ENCODE results near the gene L3MBTL3.

Gene L3MBTL3

GRCh38 chr6:130018292-130018743 is at the start of gene L3MBTL3:
TSS of gene L3MBTL3 (plus strand) at chr6:130018581. CDS start at chr6:130042700, 24,119 bp downstream.
- peak; percentile 59 to 82 (median 79) for DNase-seq (ENCODE audit: low read depth in 3 of 3, low spot score in 1 of 3)

- no peak for DNase-seq (ENCODE audit: low read depth in 3 of 3, low spot score in 1 of 3)
Observed at GRCh38 chr6:129969064-129969463, 49.3 kb upstream of the L3MBTL3 start.

GRCh38 chr6:129976110-129976509 is 42.3 kb upstream of the L3MBTL3 start:
- no peak for DNase-seq (ENCODE audit: low read depth in 3 of 3, low spot score in 1 of 3)

- no peak for DNase-seq (ENCODE audit: low read depth in 3 of 3, low spot score in 1 of 3)
Observed at GRCh38 chr6:129978148-129978916, 40.0 kb upstream of the L3MBTL3 start.

GRCh38 chr6:129980821-129981220 is 37.6 kb upstream of the L3MBTL3 start:
- no peak for DNase-seq (ENCODE audit: low read depth in 3 of 3, low spot score in 1 of 3)

GRCh38 chr6:129981598-129981997 is 36.8 kb upstream of the L3MBTL3 start:
- DNase-seq (ENCODE audit: low read depth in 3 of 3, low spot score in 1 of 3) = no peak

- no peak for DNase-seq (ENCODE audit: low read depth in 3 of 3, low spot score in 1 of 3)
Observed at GRCh38 chr6:129989396-129989795, 29.0 kb upstream of the L3MBTL3 start.

DNA sequence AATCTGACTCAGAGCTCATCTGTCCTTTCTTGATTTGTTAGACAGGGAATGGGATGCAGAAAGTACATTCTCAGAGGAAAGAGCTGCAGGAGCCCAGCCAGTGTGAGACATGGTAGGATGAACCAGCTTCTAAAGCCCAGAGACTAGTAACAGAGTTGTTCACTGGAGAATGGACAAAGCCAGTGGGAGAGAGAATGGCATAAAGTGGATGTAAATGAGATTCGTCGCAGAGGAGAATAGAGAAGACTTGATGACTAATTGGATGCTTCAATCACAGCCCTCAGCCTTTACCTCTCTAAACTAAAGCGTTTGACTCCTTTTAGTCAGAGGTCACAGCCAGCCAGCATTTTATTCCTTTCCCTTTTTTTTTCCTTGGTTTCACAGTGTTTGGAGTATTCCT is 25.5 kb upstream of the L3MBTL3 start:
- no peak for DNase-seq (ENCODE audit: low read depth in 3 of 3, low spot score in 1 of 3)

- no peak for DNase-seq (ENCODE audit: low read depth in 3 of 3, low spot score in 1 of 3)
Observed at GRCh38 chr6:129994410-129994809, 24.0 kb upstream of the L3MBTL3 start.

DNA sequence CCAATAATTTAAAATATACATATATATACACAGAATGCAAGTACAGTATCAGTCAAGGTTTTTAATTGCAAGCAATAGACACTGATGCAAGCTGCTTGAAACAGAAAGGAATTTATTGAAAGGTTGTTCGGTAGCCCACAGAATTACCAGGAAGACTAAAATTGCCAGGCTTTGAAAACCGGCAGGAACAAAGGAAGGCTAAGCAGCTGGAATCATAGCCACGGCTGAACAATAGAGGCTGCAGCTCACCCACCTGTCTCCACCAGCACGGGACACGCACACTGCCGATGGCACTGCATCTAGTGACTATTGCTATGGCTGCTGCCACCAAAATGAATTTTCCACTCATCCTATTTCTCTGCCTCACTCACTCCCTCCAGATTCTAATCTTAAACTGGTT is 22.0 kb upstream of the L3MBTL3 start:
- no peak for DNase-seq (ENCODE audit: low read depth in 3 of 3, low spot score in 1 of 3)

DNA sequence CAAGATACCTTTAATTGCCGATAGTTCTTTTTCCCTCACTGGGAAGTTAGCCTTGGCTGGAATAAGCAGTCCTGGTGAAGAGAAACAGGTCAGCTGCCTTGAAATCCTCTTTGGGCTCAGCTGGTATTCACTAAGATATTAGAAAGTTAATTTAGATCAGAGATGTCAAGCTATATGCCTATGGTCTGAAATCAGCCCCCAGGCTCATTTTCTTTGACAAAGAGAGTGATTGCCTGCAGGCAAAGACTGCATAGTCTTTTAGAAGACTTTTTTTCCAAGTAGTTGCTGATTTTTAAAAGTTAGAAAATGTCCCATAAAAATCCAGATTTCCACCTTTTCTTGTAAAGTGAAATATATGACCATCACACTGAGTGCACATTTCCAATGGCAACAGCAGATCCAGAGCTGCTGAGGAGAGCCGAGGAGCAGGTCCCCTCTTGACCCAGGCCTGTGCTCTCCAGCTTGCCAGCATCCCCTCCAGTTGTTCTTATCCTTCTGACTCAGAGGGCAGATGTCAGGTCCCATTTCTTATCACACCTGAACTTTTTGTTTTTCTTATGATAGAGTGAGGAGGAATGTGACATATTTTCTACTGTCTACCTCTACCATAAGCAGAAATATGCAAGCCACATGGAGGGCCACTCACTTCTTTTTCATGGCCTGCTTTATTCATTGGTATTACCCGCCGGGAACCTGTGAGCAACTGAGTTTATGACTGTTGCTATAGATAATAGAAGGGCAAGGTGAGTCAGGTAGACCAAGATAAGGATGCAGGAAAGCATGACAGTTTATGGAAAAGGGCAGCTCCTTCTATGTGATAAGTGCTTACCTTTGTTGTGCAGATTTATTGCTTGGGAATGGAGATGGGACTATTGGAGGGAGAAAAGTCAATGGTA is 17.6 kb upstream of the L3MBTL3 start:
- no peak for DNase-seq (ENCODE audit: low read depth in 3 of 3, low spot score in 1 of 3)

DNA sequence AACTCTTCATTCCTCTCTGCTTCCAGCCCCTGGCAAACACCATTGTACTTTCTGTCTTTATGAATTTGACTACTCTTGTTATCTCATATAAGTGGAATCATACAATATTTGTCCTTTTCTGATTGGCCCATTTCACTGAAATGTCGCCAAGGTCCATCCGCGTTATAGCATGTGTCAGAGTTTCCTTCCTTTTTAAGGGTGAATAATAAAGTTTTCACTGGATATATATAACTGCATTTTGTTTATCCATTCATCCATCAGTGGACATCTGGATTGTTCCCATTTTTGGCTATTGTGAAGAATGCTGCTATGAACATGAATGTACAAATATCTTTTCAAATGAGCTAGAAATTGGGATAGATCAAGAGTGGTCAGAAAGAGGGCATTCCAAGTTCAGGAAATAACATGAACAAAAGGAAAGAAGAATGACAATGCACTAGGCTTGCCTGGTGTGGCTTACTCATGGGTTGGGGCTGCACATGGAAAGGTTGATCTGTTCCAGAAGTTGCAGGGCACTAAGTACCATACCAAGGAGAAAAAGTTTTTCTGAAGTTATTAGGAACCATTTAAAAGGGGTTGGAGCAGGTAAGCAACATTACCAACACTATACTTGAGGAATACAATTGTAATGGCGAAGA is 10.0 kb upstream of the L3MBTL3 start:
- no peak for DNase-seq (ENCODE audit: low read depth in 3 of 3, low spot score in 1 of 3)

DNA sequence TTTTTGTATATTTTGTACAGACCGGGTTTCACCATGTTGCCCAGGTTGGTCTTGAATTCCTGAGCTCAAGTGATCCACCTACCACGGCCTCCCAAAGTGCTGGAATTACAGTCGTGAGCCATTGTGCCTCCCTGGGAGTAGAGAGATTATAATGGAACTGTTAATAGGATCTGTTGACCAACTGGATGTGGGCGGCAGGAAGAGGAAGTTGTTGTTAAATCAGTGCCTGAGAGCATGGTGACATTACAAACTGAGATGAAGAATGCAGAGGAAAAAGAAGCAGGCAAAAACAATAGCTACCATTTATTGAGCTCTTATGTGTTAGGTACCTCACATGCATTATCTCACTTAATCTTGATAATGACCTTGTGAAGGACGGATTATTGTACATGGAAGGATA is 9.2 kb upstream of the L3MBTL3 start:
- no peak for DNase-seq (ENCODE audit: low read depth in 3 of 3, low spot score in 1 of 3)

GRCh38 chr6:130010387-130010786 is 8.0 kb upstream of the L3MBTL3 start:
- DNase-seq (ENCODE audit: low read depth in 3 of 3, low spot score in 1 of 3) = no peak

DNA sequence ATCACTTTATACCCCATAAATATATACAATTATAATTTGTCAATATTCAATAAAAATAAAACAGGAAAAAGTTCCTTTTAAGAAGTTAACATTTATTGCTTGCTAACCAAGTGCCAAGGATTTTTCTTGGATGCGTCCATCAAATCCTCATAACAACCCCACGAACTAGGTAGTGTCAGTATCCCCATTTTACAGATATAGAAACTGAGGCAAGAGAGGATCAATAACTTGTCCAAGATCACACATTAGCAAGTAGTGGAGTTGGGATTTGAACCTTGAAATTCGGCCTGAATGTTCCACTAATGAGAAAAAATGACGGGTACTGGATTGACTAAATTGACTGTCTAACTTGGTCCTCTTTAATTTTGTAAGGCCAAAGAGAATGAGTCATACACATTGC is 5.7 kb upstream of the L3MBTL3 start:
- no peak for DNase-seq (ENCODE audit: low read depth in 3 of 3, low spot score in 1 of 3)

- DNase-seq (ENCODE audit: low read depth in 3 of 3, low spot score in 1 of 3) = peak in 1 of 3 donors; percentile 28
Observed at GRCh38 chr6:130018744-130019325, 454 bp downstream of the L3MBTL3 start.

GRCh38 chr6:130019326-130020072 is 1.1 kb downstream of the L3MBTL3 start:
- DNase-seq (ENCODE audit: low read depth in 3 of 3, low spot score in 1 of 3) = peak in 1 of 3 donors; percentile 21

- DNase-seq (ENCODE audit: low read depth in 3 of 3, low spot score in 1 of 3) = peak in 1 of 3 donors; percentile 19
Observed at GRCh38 chr6:130020073-130020906, 1.9 kb downstream of the L3MBTL3 start.

- DNase-seq (ENCODE audit: low read depth in 3 of 3, low spot score in 1 of 3) = peak; percentile 45 to 63 (median 52)
Observed at GRCh38 chr6:130020907-130021629, 2.7 kb downstream of the L3MBTL3 start.

Measured in stimulated activated CD4-positive, alpha-beta T cell treated with anti-CD3 and anti-CD28 coated beads, TNF-alpha, amount 100 ng/mL, for 1 hour (primary cell).